ENCODE data around the gene BACH1. TPM values are rescaled to one million over a fixed set of nuclear protein-coding genes. Genes with fewer than 3 reads are reported as not detected.

Gene BACH1
- total and polyA plus RNA-seq, 10 of the 15 experiments (the other 5 are each of a cell fraction or from before 2014, with no cell fraction given) = 3.2 to 25.7 (median 10.5) TPM

GRCh38 chr21:29372063-29372802 is 73.5 kb downstream of the BACH1 start (continued):
- TF ChIP-seq ELK1 (IDR thresholded peaks at IDR 0.05; ENCODE audit: low read depth, low read length) (no peak), CHD4 (IDR thresholded peaks at IDR 0.05) (no peak), ATF7 (IDR thresholded peaks at IDR 0.05; ENCODE audit: low read depth) (peak; percentile 84), RCOR1 (conservative IDR thresholded peaks at IDR 0.05; ENCODE audit: low read depth, low read length) (no peak), POLR2AphosphoS5 (IDR thresholded peaks at IDR 0.05; ENCODE audit: low read length) (no peak), CREM (IDR thresholded peaks at IDR 0.05; ENCODE audit: low read depth) (peak; percentile 55; the same call in 1 of the 2 replicates), RFX5 (IDR thresholded peaks at IDR 0.05; ENCODE audit: low read depth, low read length) (no peak), CREB1 (IDR thresholded peaks at IDR 0.05; ENCODE audit: low read depth) (peak; percentile 30; the same call in 1 of the 2 replicates), DPF2 (IDR thresholded peaks at IDR 0.05) (no peak), SMC3 (IDR thresholded peaks at IDR 0.05; ENCODE audit: borderline replicate concordance, low read length) (peak; percentile 96), WRNIP1 (IDR thresholded peaks at IDR 0.05; ENCODE audit: borderline replicate concordance, low read depth, low read length) (no peak)

- SMC1A ChIA-PET (ENCODE audit: uncharacterized antibody, unreplicated experiment) = interaction anchor here (4.4 to 5.8 kb wide), 2 partner anchors 210 to 285 kb away, joined by 27 to 114 read pairs; no protein-coding TSS in a partner anchor
- H3K27me3 ChIP-seq (replicated peaks in 1 of 2; ENCODE audit: control insufficient read depth in 2 of 2, insufficient read depth in 2 of 2, low read length in 1 of 2) = no peaks in the 10 kb centered on the region
- no peak for TF ChIP-seq CEBPB (IDR thresholded peaks at IDR 0.05; ENCODE audit: borderline replicate concordance in 1 of 2, low read depth in 2 of 2, low read length in 2 of 2)
- no peak for TF ChIP-seq CBX3 (IDR thresholded peaks at IDR 0.05; ENCODE audit: borderline replicate concordance, low read depth)
- TF ChIP-seq HDAC6 (IDR thresholded peaks at IDR 0.05; ENCODE audit: unreplicated experiment) = no peak
- no peak for TF ChIP-seq IRF5 (IDR thresholded peaks at IDR 0.05; ENCODE audit: borderline replicate concordance)
- no peak for TF ChIP-seq FOXK2 (IDR thresholded peaks at IDR 0.05)
- no peak for TF ChIP-seq IKZF2 (IDR thresholded peaks at IDR 0.05)
- no peak for TF ChIP-seq ESRRA (IDR thresholded peaks at IDR 0.05; ENCODE audit: low read length)
- TF ChIP-seq EED (IDR thresholded peaks at IDR 0.05; ENCODE audit: low read depth) = no peak
- no peak for TF ChIP-seq MLLT1 (IDR thresholded peaks at IDR 0.05)
- TF ChIP-seq NFIC (IDR thresholded peaks at IDR 0.05; ENCODE audit: low read depth, low read length) = no peak
- no peak for TF ChIP-seq ZBED1 (IDR thresholded peaks at IDR 0.05; ENCODE audit: borderline replicate concordance)
These were observed 75.8 kb downstream of the BACH1 start for GRCh38 chr21:29374481-29374880.

More at GRCh38 chr21:29374481-29374880, 75.8 kb downstream of the BACH1 start:
- Histone ChIP-seq H4K20me1 (ENCODE audit: control insufficient read depth, insufficient read depth) (no peaks in the 10 kb centered on the region), H3K4me2 (ENCODE audit: control insufficient read depth, insufficient read depth) (no peak overlapping the region), H3K79me2 (ENCODE audit: control insufficient read depth, insufficient read depth, low read length) (no peaks in the 10 kb centered on the region), H3K9ac (ENCODE audit: control insufficient read depth, insufficient read depth, low read length) (no peak overlapping the region), H2AFZ (ENCODE audit: control insufficient read depth, low read depth, low read length) (no peak overlapping the region), H3K9me3 (replicated peaks; ENCODE audit: control insufficient read depth, insufficient read depth, low read length) (no peaks in the 10 kb centered on the region), H3K36me3 (ENCODE audit: control insufficient read depth in 2 of 2, insufficient read depth in 2 of 2, low read length in 1 of 2) (no peaks in the 10 kb centered on the region; a peak in 1 of 4 replicates), H3K27ac (ENCODE audit: control insufficient read depth, insufficient read depth) (no peak overlapping the region), H3K4me3 (no peak overlapping the region), H3K4me1 (ENCODE audit: control insufficient read depth, insufficient read depth, low read length) (no peaks in the 10 kb centered on the region)
- CTCF ChIA-PET = interaction anchor here (5.6 to 16.5 kb wide), 2 partner anchors 14 to 284 kb away, joined by 46 to 235 read pairs; no protein-coding TSS in a partner anchor
- BruUV-seq (replicated peaks) = TSS peak; percentile 16
- in situ Hi-C loops (cut with MboI) (loop anchor here (5.0 kb wide), 2 partner anchors 212 to 287 kb away; no protein-coding TSS in a partner anchor), intact Hi-C loops (cut with micrococcal nuclease; ENCODE audit: unreplicated experiment) (no loop called here)
- 91% methylated on average over 1 of the region's 1 CpG for WGBS (ENCODE audit: insufficient coverage, insufficient replicate concordance, low lambda C conversion rate, missing lambda C conversion rate)
- POLR2A ChIA-PET = no interaction called here
- no peak for ATAC-seq
- no peak for DNase-seq (ENCODE audit: low read depth, low spot score)
- FAIRE-seq = no peak
- RAD21 ChIA-PET (ENCODE audit: unreplicated experiment) = interaction anchor here (5.7 kb wide), 1 partner anchor 285 kb away, joined by 85 read pairs; no protein-coding TSS in a partner anchor

Data from GM12878 (cell line).